ENCODE measurements around the gene ATG14. TPM values are rescaled to one million over a fixed set of nuclear protein-coding genes. Genes with fewer than 3 reads are reported as not detected.

Gene ATG14
- total RNA-seq, 2 experiments from 2014 or later, result 19.9 to 20.5 TPM

GRCh38 chr14:55404173-55404854 lies 7.3 kb downstream of the ATG14 start:
- H3K27ac Mint-ChIP-seq, result no peak overlapping the region
- DNase-seq (no peak), ATAC-seq (ENCODE audit: poor library complexity) (no peak)
- Histone ChIP-seq H3K9me3 (ENCODE audit: control insufficient read depth in 1 of 2, insufficient read depth in 1 of 2, low read length in 2 of 2) (no peaks in the 10 kb centered on the region), H3K4me3 (ENCODE audit: low read length) (no peak overlapping the region), H3K27ac (ENCODE audit: low read depth in 1 of 2, low read length in 2 of 2) (no peak overlapping the region), H3K27me3 (ENCODE audit: control insufficient read depth in 1 of 2, insufficient read depth in 2 of 2, low read length in 2 of 2) (no peaks in the 10 kb centered on the region), H3K36me3 (ENCODE audit: insufficient read depth, low read length) (peaks cover 5% of the 10 kb centered on the region), H3K4me1 (ENCODE audit: insufficient read depth, low read length) (peaks cover 4% of the 10 kb centered on the region)
- H3K9me3 Mint-ChIP-seq, result no peaks in the 10 kb centered on the region
- H3K4me3 Mint-ChIP-seq, result no peak overlapping the region
- ChIA-PET POLR2A (no interaction called here), CTCF (no interaction called here)
- H3K27me3 Mint-ChIP-seq, result no peaks in the 10 kb centered on the region
- intact Hi-C loops (cut with DNase I, micrococcal nuclease), result no loop called here
- H3K4me1 Mint-ChIP-seq (ENCODE audit: low read depth), result peaks cover 62% of the 10 kb centered on the region
- no peak for TF ChIP-seq CTCF (IDR thresholded peaks at IDR 0.05)
- peaks cover 13% of the 10 kb centered on the region for H3K36me3 Mint-ChIP-seq (ENCODE audit: low read depth)

GRCh38 chr14:55401751-55402150 lies 9.9 kb downstream of the ATG14 start:
- Histone ChIP-seq H3K27ac (ENCODE audit: low read depth in 1 of 2, low read length in 2 of 2) (no peak overlapping the region), H3K4me3 (ENCODE audit: low read length) (no peak overlapping the region), H3K9me3 (ENCODE audit: control insufficient read depth in 1 of 2, insufficient read depth in 1 of 2, low read length in 2 of 2) (no peaks in the 10 kb centered on the region), H3K27me3 (ENCODE audit: control insufficient read depth in 1 of 2, insufficient read depth in 2 of 2, low read length in 2 of 2) (no peaks in the 10 kb centered on the region), H3K36me3 (ENCODE audit: insufficient read depth, low read length) (peaks cover 10% of the 10 kb centered on the region), H3K4me1 (ENCODE audit: insufficient read depth, low read length) (peaks cover 4% of the 10 kb centered on the region)
- H3K4me3 Mint-ChIP-seq, result no peak overlapping the region
- intact Hi-C loops (cut with DNase I, micrococcal nuclease), result no loop called here
- H3K27ac Mint-ChIP-seq, result no peak overlapping the region
- ATAC-seq (ENCODE audit: poor library complexity), result no peak
- TF ChIP-seq CTCF (IDR thresholded peaks at IDR 0.05), result no peak
- DNase-seq, result no peak
- ChIA-PET POLR2A (no interaction called here), CTCF (no interaction called here)
- no peaks in the 10 kb centered on the region for H3K9me3 Mint-ChIP-seq
- H3K4me1 Mint-ChIP-seq (ENCODE audit: low read depth), result peaks cover 56% of the 10 kb centered on the region
- peaks cover 22% of the 10 kb centered on the region for H3K36me3 Mint-ChIP-seq (ENCODE audit: low read depth)
- H3K27me3 Mint-ChIP-seq, result no peaks in the 10 kb centered on the region

- H3K27ac ChIP-seq (ENCODE audit: low read depth in 1 of 2, low read length in 2 of 2), result no peak overlapping the region
- DNase-seq (no peak), ATAC-seq (ENCODE audit: poor library complexity) (no peak)
- H3K4me1 Mint-ChIP-seq (ENCODE audit: low read depth), result peaks cover 38% of the 10 kb centered on the region
- no peaks in the 10 kb centered on the region for H3K27me3 Mint-ChIP-seq
- ChIA-PET POLR2A (no interaction called here), CTCF (no interaction called here)
- no peaks in the 10 kb centered on the region for H3K9me3 Mint-ChIP-seq
- H3K36me3 Mint-ChIP-seq (ENCODE audit: low read depth), result peaks cover 36% of the 10 kb centered on the region
- no peak for TF ChIP-seq CTCF (IDR thresholded peaks at IDR 0.05)
- H3K36me3 ChIP-seq (ENCODE audit: insufficient read depth, low read length), result peaks cover 20% of the 10 kb centered on the region
- intact Hi-C loops (cut with DNase I, micrococcal nuclease), result no loop called here
- H3K4me3 ChIP-seq (ENCODE audit: low read length), result no peak overlapping the region
- H3K27me3 ChIP-seq (ENCODE audit: control insufficient read depth in 1 of 2, insufficient read depth in 2 of 2, low read length in 2 of 2), result no peaks in the 10 kb centered on the region
- no peaks in the 10 kb centered on the region for H3K9me3 ChIP-seq (ENCODE audit: control insufficient read depth in 1 of 2, insufficient read depth in 1 of 2, low read length in 2 of 2)
- peaks cover 4% of the 10 kb centered on the region for H3K4me1 ChIP-seq (ENCODE audit: insufficient read depth, low read length)
- H3K4me3 Mint-ChIP-seq, result no peak overlapping the region
- H3K27ac Mint-ChIP-seq, result no peak overlapping the region
Observed at GRCh38 chr14:55399852-55400251, 11.8 kb downstream of the ATG14 start.
